SK-N-SH treated with all-trans-retinoic acid at 6 μM for 48 hours (cell line): Measurements from ENCODE around the gene HCN2.

Source experiments
- BACH2 ChIP-seq: fragments of 250-450 bp; sonication (Bioruptor Pico); IDR thresholded peaks from 2 replicates; pipeline ENCODE4 v1.9.0; 2021; ENCODE audit warnings: mild to moderate bottlenecking, borderline replicate concordance
- CREB5 ChIP-seq: fragments of 250-450 bp; sonication (Bioruptor Pico); IDR thresholded peaks from 2 replicates; pipeline ENCODE4 v1.5.1; 2020; ENCODE audit warnings: low read depth, mild to moderate bottlenecking, moderate library complexity
- ESRRG ChIP-seq: fragments of 250-450 bp; sonication (Bioruptor Pico); IDR thresholded peaks from 2 replicates; pipeline ENCODE4 v1.6.1; 2021; ENCODE audit warnings: mild to moderate bottlenecking
- PPARA ChIP-seq: fragments of 250-450 bp; sonication (Bioruptor Pico); IDR thresholded peaks from 2 replicates; pipeline ENCODE4 v1.5.0; 2020; ENCODE audit warnings: mild to moderate bottlenecking, borderline replicate concordance
- SNAI2 ChIP-seq: fragments of 250-450 bp; sonication (Bioruptor Pico); IDR thresholded peaks from 2 replicates; pipeline ENCODE4 v1.5.0; 2020; ENCODE audit warnings: mild to moderate bottlenecking, moderate library complexity

- TF ChIP-seq SNAI2 (CRISPR knock-in tag) (no peak), ESRRG (CRISPR knock-in tag) (no peak), CREB5 (CRISPR knock-in tag) (no peak), PPARA (CRISPR knock-in tag) (no peak), BACH2 (no peak)
These were observed 6.6 kb downstream of the HCN2 start for GRCh38 chr19:596263-596655.
